Measurements from ENCODE around the gene ARF6.
"Not testable (repeated sequence)": the region's sequence is repeated elsewhere in the genome, so short reads cannot be mapped to it uniquely, and the experiment has no call there.

The ARF6 gene

DNA sequence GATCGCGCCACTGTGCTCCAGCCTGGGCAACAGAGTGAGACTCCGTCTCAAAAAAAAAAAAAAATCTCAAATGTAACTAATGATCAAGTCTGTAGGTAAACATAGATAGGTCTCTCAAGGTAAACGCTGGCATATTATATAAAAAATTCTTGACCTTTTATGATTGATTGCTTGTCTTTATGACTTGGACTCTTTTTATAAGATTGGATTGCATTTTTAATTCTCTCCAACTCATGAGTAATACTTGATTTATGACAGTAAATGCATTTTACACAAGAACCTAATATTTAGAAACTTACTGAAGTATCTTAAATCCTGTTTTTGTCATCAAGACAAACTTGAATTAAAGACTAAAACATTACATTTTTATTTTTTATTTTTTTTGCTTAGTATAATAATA, 16.1 kb downstream of the ARF6 start:
- no peak for DNase-seq

DNA sequence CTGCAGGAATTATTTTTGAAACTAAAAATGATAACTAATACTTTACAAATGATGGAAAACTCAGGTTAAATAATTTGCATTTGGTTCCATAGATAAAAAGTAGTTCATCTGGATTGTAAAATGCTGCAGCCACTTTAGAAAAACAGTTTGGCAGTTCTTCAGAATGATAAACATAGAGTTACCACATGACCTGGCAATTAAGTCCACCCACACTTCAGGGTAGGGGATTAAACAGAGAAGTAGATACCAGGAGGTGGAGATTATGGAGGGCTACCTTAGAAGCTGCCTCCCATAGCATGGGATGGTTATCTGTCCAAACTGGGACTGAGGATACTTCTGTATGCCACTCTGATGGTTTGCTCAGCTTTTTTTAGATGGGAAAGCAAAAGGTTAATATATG, 22.2 kb downstream of the ARF6 start:
- DNase-seq: no peak

DNA sequence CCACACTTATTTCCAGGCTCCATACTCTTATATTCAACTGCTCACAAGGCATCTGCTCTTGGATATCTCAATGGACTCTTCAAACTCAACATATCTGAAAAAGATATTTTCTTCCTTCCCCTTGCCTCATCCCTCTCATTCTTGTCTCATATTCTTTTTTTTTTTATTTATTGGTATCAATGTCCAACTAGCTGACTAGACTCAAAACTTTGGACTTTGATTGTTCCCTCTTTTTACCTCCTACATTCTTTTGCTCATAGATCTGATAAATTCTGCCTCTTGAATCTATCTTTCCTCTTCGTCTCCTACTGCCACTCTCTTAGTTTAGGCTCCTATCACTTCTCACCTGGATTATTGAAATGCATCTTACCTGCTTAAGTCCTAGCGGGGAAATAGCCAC, 25.8 kb downstream of the ARF6 start:
- no peak for DNase-seq

DNA sequence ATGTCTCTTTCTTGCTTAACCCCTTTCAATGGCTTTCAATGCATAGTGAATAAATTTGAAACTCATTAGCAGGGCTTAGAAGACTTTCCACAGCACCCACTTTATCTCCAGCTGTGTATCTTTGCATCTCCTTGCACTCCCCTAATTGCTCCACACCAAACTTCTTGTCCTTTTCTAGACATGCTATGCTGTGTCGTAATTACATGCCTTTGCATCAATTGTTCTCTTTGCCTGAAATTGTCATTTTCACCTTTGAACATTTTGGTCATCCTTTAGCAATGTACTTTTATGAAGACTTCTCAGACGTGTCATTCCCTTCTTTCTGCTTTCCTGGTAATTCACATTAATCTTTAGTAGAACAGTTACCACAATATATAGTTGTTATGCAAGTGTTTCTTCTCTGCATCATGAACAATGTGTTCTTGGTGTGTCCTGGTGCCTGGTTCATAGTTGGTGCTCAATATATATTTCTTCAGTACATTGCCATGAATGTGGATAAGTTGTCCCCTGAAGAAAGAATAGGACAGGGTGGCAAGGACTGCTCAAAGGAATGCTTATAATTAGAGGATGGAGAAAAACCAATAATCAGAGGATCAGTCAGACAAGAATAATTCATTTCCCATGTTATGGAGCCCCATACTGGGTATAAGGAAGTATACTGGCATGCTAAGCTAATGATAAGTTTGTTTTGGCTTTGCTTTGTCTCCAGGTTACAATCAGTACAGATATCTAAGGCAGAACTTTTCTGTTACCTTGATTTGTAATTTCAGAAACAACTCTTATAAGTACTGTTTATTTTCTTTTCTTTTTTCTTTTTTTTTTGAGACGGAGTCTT, 27.2 kb downstream of the ARF6 start:
- DNase-seq: no peak

DNA sequence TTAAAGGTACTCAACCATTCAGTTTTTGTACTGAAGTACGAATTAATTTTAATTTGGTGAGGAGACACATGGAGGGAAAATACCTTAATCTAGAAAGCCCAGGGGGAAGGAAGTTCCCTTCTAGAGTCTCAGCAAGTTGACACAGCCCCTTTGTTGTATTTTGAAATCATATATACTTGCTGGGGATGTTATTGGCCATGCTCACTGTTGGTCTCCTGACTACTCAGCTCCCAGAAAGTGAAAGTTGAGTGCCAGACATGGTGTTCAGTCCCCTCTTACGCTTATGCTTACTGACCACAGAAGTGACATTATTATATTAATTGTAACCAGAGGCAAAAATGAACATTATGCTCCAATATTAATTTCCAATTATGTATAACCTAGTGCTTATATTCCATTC, 28.1 kb downstream of the ARF6 start:
- DNase-seq: no peak

DNA sequence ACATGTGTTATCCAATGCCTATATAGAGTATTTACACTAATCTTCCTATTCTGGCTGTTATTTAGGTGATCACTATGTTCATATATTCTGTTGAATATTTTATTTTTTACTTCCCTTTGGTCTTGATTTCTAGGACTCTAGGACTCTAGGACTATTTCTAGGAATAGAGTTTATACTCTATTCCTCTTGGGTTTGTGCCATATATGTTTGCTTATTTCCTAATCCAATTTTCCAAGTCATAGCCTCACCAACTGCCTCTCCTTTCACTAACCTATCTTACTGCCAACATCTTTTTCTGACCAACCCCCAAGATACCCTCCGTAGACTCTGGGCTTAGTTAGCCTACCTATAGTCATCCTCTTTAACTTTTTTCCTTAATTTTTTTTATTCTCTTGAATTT, 28.5 kb downstream of the ARF6 start:
- no peak for DNase-seq

DNA sequence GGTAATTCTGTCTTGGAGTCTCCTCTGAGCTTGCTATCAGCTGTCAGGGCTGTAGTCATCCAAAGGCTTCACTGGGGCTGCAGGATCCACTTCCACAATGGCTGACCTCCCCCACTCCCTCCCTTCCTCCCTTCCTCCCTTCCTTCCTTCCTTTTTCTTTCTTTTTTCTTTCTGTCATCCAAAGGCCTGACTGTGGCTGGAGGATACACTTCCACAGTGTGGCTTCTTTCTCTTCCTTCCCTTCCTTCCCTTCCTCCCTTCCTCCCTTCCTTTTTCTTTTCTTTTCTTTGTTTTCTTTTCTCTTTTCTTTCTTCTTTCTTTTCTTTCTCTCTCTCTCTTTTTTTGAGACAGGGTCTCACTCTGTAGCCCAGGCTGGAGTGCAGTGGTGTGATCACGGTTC, 30.6 kb downstream of the ARF6 start:
- DNase-seq: no peak

DNA sequence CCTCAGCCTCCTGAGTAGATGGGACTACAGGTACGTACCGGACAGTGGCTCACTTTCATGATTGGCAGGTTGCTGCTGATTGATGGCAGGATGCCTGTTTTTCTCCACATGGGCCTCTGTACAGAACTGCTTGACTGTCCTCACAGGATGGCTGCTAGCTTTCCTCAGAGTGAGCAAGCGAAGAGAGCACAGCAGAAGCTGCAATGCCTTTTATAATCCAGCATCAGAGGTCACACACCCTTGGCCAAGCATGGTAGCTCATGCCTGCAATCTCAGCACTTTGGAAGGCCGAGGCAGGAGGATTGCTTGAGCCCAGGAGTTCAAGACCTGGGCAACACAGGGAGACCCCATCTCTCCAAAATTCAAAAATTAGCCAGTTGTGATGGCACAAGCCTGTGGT, 31.0 kb downstream of the ARF6 start:
- DNase-seq: no peak

DNA sequence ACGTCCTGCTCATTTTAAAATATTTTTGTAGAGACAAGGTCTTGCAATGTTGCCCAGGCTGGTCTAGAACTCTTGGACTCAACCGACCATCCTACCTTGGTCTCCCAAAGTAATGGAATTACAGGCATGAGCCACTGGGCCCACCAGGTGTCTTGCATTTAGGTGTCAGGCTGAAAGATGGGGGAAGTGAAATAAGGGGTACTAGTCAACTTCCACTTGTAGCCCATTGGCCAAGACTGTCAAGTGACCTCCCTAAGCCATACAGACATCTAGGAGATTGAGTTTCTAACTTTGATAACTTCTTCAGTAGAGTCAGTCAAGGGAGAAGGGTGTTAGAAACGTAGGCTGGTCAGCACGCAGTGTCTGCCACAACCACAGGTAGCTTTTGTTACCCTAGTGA, 32.0 kb downstream of the ARF6 start:
- DNase-seq: no peak

DNA sequence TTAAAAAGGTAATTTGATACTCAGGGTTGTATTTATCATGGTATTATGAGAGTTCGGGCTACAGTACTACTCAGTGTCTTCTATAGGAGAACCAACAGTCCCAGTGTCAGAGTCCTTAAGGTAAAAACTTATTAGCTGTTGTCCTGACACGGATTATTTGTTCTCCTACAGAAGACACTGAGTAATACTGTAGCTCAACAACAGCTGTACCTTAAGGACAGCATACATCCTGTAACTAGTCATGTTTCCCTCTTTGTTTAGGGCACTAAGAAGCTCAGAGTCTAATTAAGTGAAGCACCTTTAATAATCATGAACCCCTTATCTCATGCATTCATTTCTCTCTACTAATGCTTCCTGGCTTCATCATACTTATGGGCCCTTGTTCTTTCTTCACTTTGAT, 33.9 kb downstream of the ARF6 start:
- DNase-seq: no peak

DNA sequence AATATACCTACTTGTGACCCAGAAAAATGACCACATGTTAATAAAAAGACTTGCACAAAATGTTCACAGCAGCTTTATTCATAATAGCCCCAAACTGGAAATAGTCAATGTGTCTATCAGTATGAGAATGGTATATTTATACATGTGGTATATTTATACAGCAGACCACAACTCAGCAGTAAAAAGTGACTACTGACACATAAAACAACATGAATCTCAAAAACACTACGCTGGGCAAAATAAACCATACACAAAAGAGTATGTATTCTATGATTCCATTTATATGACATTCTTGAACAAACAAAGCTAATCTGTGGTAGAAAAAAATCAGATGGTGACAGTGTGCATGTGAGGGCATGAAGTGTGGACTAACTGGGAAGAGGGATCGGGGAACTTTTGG, 35.1 kb downstream of the ARF6 start:
- DNase-seq: no peak

DNA sequence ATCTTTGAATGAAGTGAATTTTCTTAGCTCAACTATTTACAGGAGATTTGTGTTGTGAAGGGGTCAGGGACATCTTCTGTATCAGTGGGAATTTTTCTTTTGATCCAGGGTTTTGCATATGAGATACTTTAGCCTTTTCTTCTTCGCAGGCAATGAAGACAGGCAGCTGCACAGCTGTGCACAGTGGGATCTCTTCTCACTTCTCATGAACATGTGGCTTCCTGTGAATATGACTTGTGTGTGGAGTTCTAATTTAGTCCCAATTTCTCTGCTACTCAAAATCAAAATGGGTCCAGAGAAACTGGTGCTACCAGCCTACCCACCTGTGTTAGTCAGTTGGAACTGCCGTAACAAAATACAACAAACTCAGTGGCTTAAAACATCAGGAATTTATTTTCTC, 37.8 kb downstream of the ARF6 start:
- DNase-seq: no peak

DNA sequence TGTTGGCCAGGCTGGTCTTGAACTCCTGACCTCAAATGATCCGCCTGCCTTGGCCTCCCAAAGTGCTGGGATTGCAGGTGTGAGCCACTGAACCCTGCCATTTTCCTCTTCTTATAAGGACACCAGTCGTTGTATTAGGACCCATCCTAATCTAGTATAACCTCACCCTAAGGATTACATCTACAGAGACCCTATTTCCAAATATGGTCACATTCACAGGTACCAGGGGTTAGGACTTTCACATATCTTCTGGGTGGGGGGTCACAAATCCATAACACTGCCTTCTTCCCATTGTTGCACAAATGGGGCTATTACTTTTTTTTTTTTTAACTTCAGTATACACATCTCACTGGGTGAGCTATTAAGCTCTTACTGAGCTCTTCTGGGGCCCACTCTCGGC, 38.6 kb downstream of the ARF6 start:
- no peak for DNase-seq

DNA sequence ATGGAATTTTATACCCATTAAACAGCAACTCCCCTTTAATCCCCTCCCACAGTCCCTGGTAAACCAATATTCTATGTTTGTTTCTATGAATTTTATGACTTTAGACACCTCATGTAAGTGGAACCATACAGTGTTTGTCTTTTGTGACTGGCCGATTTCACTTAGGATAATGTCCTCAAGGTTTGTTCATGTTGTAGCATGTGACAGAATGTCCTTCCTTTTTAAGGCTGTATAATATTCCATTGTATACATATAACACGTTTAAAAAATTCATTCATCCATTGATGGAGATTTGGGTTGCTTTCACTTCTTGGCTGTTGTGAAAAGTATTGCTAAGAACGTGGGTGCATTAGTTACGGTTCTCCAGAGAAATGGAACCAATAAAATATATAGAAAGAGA, 40.2 kb downstream of the ARF6 start:
- DNase-seq: no peak

DNA sequence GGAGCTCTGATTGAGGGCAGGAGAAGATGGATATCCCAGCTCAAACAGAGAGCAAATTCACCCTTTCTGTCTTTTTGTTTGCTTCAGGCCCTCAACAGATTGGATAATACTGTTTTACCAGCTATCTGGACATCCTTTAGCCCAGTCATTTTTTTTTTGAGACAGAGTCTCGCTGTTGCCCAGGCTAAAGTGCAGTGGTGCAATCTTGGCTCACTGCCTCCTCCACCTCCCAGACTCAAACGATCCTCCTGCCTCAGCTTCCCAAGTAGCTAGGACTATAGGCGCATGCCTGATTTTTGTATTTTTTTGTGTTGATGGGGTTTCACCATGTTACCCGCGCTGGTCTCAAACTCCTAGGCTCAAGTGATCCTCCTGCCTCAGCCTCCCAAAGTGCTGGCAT, 40.8 kb downstream of the ARF6 start:
- no peak for DNase-seq

DNA sequence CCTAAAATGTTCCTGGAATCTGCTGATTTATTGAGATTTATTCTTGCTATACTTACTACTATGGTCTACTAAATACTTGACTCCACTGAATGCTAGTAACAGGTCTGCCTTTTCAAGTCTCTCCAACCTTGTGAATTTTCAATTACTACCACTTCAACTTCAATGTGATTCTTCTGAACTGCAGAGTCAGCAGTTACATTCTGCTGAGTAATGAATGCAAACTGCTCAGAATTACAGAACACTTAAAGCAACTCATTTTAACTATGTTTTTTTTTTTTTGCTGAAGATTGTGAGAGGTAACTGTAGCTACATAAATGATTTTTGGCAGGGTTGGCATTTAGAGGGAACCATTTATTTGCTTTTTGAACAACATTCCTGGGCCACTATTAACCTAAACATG, 41.8 kb downstream of the ARF6 start:
- no peak for DNase-seq

DNA sequence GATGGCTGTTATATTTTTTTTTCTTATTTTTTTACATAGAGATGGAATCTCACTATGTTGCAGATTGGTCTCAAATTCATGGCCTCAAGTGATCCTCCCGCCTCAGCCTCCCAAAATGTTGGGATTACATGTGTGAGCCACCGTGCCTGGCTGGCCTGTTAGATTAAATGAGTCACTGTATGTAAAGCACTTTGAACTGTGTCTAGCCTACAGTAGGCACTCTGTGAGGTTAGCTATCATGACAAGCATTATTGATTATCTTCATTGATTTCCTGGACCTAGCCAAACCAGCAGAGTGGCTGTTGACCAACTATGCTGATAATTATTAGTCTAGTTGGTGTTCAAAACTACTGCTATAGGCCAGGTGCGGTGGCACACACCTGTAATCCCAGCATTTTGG, 42.6 kb downstream of the ARF6 start:
- DNase-seq: no peak

DNA sequence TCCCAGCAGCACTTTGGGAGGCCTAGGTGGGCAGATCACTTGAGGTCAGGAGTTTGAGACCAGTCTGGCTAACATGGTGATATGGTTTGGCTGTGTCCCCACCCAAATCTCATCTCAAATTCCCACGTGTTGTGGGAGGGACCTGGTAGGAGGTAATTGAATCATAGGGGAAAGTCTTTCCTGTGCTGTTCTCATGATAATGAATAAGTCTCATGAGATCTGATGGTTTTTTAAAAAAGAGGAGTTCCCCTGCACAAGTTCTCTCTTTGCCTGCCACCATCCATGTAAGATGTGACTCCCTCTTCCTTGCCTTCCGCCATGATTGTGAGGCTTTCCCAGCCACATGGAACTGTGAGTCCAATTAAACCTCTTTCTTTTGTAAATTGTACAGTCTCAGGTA, 43.4 kb downstream of the ARF6 start:
- not testable (repeated sequence) for DNase-seq

DNA sequence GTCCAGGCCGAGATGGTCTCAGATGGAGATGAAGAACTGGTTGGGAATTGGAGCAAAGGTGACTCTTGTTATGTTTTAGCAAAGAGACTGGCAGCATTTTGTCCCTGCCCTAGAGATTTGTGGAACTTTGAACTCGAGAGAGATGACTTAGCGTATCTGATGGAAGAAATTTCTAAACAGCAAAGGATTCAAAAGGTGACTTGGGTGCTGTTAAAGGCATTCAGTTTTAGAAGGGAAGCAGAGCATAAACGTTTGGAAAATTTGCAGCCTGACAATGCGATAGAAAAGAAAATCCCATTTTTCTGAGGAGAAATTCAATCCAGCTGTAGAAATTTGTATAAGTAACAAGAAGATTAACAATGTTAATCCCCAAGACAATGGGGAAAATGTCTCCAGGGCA, 44.0 kb downstream of the ARF6 start:
- not testable (repeated sequence) for DNase-seq

DNA sequence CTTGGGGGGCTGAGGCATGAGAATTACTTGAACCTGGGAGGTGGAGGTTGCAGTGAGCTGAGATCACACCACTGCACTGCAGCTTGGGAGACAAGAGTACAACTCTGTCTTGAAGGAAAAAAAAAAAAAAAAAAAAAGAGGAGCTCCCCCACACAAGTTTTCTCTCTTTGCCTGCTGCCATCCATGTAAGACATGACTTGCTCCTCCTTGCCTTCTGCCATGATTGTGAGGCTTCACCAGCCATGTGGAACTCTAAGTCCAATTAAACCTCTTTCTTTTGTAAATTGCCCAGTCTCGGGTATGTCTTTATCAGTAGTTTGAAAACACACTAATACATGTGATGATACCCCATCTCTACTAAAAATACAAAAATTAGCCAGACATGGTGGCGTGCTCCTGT, 46.3 kb downstream of the ARF6 start:
- not testable (repeated sequence) for DNase-seq

DNA sequence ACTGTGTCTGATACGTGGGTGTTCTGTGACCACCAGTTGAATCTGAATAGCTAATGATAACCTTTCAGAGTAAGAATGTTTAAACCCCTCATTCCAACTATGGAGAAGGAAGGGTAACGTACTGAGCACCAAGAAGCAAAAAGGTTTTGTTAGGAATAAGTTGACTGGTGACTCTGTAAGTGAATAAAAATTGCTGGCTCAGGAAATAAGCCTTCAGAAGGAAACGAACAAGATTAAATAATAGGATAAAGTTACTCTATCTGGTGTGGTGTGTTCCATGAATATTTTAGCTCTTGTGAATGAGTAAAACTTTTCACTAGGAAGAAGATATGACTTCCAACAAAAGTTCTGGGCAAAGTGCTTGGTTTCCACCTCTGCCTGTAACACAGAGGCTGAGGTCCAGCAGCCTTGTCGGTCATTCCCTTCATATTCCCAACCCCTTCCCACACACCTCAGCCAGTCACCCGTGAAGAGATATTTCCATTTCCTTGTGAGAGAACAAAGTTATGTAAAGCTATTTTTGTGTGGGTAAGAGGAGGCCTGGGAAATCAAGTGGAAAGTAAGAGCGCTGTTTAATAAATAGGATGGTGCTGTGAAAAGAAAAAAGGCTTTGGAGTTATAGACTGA, 47.1 kb downstream of the ARF6 start:
- DNase-seq: no peak

DNA sequence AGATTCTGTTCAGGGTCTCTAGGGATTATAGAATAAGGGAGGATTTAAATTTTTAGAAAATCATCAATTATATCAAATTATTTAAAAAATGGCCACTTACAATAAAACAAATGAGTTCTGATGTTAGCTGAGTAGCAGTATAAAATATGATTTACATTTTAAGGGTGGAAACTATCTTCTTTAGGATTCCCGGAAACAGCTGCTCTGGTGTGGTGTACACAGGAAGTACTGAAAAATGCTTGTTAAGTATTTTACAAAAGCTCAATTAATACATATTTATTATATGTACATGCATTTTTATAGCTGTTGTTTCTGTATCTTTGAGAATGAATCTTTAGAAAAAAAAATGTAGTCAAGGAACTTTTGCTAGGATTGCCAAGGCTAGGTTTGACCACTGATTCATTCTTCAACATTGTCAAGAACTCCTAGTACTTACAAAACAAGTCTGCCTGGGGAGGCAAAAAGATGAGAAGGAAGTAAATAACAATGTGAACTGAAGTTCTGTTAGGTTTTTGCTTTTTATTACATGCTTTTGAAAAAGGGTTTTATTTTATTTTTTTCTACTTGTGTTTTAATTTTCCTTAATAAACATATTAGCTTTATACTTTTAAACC, 48.0 kb downstream of the ARF6 start:
- DNase-seq: no peak

DNA sequence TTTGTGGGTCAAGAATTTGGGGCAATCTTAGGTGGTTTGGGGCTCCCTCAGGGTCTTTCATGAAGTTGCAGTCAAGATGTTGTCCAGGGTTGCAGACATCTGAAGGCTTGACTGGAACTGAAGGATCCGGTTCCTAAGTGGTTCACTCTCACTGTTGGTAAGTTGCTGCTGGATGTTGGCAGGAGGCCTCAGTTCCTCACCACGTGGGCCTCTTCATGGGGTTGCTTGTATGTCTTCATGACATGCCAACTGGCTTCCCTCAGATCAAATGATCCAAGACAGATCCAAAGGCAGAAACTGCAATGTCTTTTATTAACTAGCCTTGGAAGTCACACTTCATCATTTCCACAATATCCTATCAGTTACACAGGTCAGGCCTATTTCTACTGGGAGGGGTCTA, 49.2 kb downstream of the ARF6 start:
- no peak for DNase-seq

DNA sequence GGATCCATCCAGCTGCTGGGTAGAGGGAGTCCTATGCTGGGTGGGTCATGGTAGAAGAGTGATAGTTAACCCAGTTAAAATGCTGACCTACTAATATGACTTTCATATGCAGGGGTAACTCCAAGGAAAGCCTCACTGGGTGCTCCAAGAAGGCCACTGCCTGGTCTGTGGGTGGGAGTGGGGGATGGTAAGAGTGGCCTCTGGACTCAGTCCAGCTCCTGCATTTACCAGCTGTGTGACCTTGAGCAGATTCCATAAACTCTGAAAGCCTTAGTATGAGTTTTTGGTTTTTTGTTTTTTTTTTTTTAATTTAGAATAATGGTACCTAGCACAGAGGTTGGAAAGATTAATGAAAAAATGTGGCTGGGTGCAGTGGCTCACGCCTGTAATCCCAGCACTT, 51.6 kb downstream of the ARF6 start:
- no peak for DNase-seq
